Breast epithelium (tissue), 3 donors: Measurements from ENCODE around the gene IGFBP4.

Experiments used
- CTCF ChIP-seq, 3 donors: fragments of 450-650 bp; IDR thresholded peaks; one replicate each; pipeline ENCODE4 v1.5.1; 2016 to 2017; ENCODE audit warnings: antibody characterized with exemption in 3 of 3, mild to moderate bottlenecking in 3 of 3, moderate library complexity in 3 of 3
- POLR2AphosphoS5 ChIP-seq, 3 donors: sonication (generic); formaldehyde crosslinking; IDR thresholded peaks; one replicate each; pipeline ENCODE4 v1.6.1; 2017; ENCODE audit warnings: antibody characterized with exemption in 3 of 3

GRCh38 chr17:40399185-40399584, 44.1 kb upstream of the IGFBP4 start:
- TF ChIP-seq CTCF (IDR thresholded peaks at IDR 0.05) (peak; percentile 17 to 55 (median 46)), POLR2AphosphoS5 (IDR thresholded peaks at IDR 0.05) (no peak)
